HS-5 (cell line): ENCODE results near the gene PANK4.

ENCODE experiments used
- DNase-seq: peaks from one replicate; pipeline ENCODE4 v3.0.0-alpha.2; 2012; ENCODE audit warnings: low read depth

The PANK4 gene

GRCh38 chr1:2510366-2511155 is 15.8 kb downstream of the PANK4 start:
- DNase-seq, result no peak

GRCh38 chr1:2509589-2509988 is 16.8 kb downstream of the PANK4 start:
- no peak for DNase-seq

- no peak for DNase-seq
These were observed 17.6 kb downstream of the PANK4 start for GRCh38 chr1:2508751-2509150.

GRCh38 chr1:2508180-2508579 is 18.2 kb downstream of the PANK4 start:
- no peak for DNase-seq

- no peak for DNase-seq
These were observed 18.6 kb downstream of the PANK4 start for GRCh38 chr1:2507744-2508155.

GRCh38 chr1:2506901-2507565 is 19.4 kb downstream of the PANK4 start:
- DNase-seq, result no peak

GRCh38 chr1:2506007-2506860 is 20.2 kb downstream of the PANK4 start:
- no peak for DNase-seq

- DNase-seq, result no peak
These were observed 20.9 kb downstream of the PANK4 start for GRCh38 chr1:2505461-2505994.

GRCh38 chr1:2504949-2505272 is 21.5 kb downstream of the PANK4 start:
- DNase-seq, result no peak

GRCh38 chr1:2504225-2504948 is 22.0 kb downstream of the PANK4 start:
- no peak for DNase-seq

- no peak for DNase-seq
These were observed 22.7 kb downstream of the PANK4 start for GRCh38 chr1:2503554-2504224.

GRCh38 chr1:2502661-2503553 is 23.5 kb downstream of the PANK4 start:
- no peak for DNase-seq

GRCh38 chr1:2502210-2502609 is 24.2 kb downstream of the PANK4 start:
- no peak for DNase-seq

- no peak for DNase-seq
These were observed 24.6 kb downstream of the PANK4 start for GRCh38 chr1:2501820-2502119.

- no peak for DNase-seq
These were observed 25.2 kb downstream of the PANK4 start for GRCh38 chr1:2501041-2501819.

- DNase-seq, result no peak
These were observed 26.3 kb downstream of the PANK4 start for GRCh38 chr1:2499986-2500596.

- no peak for DNase-seq
These were observed 27.1 kb downstream of the PANK4 start for GRCh38 chr1:2499260-2499659.

GRCh38 chr1:2498648-2499047 is 27.7 kb downstream of the PANK4 start:
- no peak for DNase-seq

GRCh38 chr1:2497891-2498290 is 28.5 kb downstream of the PANK4 start:
- no peak for DNase-seq
